Mammary epithelial cell (primary cell): Measurements from ENCODE around the gene DSTYK.

Experiments used
- EZH2 ChIP-seq: IDR thresholded peaks from 2 replicates; pipeline ENCODE4 v1.6.1; 2012; ENCODE audit warnings: low read length, inconsistent platforms, borderline replicate concordance
- TF ChIP-seq, protein P1 (sequence below), 2 donors: IDR thresholded peaks in 1 of 2; conservative IDR thresholded peaks in 1 of 2; 2 replicates each; pipeline ENCODE4 v1.5.1; 2011 to 2012; ENCODE audit warnings: inconsistent platforms in 2 of 2, low read length in 2 of 2, mild to moderate bottlenecking in 2 of 2, control low read depth in 1 of 2, low read depth in 1 of 2; ENCODE audit not compliant: insufficient read depth in 1 of 2; ENCODE audit errors: extremely low read depth in 1 of 2

DNA sequence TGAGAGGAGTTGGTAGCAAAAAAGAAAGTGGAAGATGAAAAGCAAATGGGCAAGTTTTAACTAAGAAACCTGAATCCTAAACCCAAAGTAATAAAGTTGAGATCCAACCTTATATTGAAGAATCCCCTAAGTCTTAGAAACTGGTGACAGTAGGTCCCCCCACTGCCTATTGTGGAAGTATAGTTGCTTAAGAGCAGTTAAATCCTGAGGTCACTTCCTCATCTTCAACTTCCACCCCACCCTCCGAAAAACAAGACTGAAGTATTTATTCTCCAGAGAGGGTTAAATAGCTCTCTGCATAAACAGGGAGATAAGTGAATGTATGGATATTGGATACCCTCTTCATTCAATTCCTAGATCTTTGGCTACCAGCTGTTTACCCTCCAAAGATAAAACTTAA is 3.3 kb upstream of the DSTYK start:
- TF ChIP-seq EZH2 = no peak
- TF ChIP-seq, protein P1, sequence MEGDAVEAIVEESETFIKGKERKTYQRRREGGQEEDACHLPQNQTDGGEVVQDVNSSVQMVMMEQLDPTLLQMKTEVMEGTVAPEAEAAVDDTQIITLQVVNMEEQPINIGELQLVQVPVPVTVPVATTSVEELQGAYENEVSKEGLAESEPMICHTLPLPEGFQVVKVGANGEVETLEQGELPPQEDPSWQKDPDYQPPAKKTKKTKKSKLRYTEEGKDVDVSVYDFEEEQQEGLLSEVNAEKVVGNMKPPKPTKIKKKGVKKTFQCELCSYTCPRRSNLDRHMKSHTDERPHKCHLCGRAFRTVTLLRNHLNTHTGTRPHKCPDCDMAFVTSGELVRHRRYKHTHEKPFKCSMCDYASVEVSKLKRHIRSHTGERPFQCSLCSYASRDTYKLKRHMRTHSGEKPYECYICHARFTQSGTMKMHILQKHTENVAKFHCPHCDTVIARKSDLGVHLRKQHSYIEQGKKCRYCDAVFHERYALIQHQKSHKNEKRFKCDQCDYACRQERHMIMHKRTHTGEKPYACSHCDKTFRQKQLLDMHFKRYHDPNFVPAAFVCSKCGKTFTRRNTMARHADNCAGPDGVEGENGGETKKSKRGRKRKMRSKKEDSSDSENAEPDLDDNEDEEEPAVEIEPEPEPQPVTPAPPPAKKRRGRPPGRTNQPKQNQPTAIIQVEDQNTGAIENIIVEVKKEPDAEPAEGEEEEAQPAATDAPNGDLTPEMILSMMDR (conservative IDR thresholded peaks at IDR 0.05 in 1 of 2, IDR thresholded peaks at IDR 0.05 in 1 of 2; ENCODE audit: extremely low read depth in 1 of 2, insufficient read depth in 1 of 2, low read depth in 1 of 2, low read length in 2 of 2) = no peak
